WI38 (cell line): Measurements from ENCODE around the gene SLC18A2.
A peak's percentile ranks its signal among the peaks of the same experiment; 100 is the strongest.
"Not testable (repeated sequence)": the region's sequence is repeated elsewhere in the genome, so short reads cannot be mapped to it uniquely, and the experiment has no call there.

Source experiments
- H3K4me3 ChIP-seq: 2 replicates; pipeline ENCODE4 v1.5.1; 2011; ENCODE audit warnings: low read depth, mild to moderate bottlenecking, control low read depth, low read length
- TF ChIP-seq, protein P1 (sequence below): IDR thresholded peaks from 2 replicates; pipeline ENCODE4 v1.5.1; 2012; ENCODE audit warnings: low read depth, mild to moderate bottlenecking, control low read depth, low read length

SLC18A2 gene

GRCh38 chr10:117222976-117223692, 17.8 kb upstream of the SLC18A2 start:
- H3K4me3 ChIP-seq: no peak overlapping the region
- TF ChIP-seq, protein P1, sequence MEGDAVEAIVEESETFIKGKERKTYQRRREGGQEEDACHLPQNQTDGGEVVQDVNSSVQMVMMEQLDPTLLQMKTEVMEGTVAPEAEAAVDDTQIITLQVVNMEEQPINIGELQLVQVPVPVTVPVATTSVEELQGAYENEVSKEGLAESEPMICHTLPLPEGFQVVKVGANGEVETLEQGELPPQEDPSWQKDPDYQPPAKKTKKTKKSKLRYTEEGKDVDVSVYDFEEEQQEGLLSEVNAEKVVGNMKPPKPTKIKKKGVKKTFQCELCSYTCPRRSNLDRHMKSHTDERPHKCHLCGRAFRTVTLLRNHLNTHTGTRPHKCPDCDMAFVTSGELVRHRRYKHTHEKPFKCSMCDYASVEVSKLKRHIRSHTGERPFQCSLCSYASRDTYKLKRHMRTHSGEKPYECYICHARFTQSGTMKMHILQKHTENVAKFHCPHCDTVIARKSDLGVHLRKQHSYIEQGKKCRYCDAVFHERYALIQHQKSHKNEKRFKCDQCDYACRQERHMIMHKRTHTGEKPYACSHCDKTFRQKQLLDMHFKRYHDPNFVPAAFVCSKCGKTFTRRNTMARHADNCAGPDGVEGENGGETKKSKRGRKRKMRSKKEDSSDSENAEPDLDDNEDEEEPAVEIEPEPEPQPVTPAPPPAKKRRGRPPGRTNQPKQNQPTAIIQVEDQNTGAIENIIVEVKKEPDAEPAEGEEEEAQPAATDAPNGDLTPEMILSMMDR: no peak

- no peak overlapping the region for H3K4me3 ChIP-seq
- TF ChIP-seq, protein P1: no peak
These were observed 17.1 kb upstream of the SLC18A2 start for GRCh38 chr10:117223693-117224430.

DNA sequence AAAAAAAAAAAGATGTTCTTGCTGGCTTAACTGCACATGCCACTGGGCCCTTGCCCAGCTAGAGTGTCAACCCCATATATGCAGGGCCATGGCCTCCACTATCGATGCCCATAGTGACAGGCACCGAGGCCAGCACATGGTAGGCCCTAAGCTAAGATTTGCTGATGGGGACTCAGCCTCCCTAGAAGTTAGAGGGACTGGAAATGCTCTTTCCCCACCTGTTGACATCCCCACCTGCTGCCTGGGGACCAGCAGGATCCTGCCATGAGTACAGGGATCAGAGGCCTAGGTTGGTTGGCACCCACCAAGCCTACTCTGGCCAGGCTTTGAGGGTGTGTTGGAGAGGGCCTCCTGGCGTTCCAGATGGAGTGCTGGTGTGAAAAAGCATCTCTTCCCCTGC, 16.0 kb upstream of the SLC18A2 start:
- TF ChIP-seq, protein P1: no peak
- H3K4me3 ChIP-seq: no peak overlapping the region

DNA sequence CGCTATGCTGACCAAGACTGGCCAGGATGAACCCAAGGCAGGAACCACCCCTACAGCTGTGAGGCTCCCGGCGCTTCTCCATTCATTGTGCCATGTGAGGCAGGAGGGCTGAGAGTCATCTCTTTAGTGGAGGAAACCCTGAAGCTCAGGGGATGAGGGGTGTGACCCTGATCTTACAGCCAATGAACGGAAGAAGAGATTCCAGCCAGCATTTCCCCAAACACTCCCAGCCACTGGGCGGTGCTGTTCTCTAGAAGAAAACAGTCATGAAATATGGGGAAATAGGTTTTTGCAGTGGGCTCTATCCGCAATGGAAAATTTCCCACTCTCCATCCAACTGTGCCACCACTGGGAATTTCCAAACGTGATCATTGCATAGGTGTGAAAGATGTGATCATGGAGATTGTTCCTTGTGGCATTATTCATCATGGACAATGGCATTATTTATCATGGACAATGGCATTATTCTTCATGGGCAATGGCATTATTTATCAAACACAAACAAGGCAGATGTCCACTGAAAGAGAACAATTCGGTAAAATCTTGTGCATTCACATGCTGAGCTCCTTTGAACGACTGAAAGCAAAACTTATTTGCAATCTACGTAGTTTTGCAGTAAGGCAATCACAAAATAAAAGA, 14.0 kb upstream of the SLC18A2 start:
- TF ChIP-seq, protein P1: peak; percentile 50

DNA sequence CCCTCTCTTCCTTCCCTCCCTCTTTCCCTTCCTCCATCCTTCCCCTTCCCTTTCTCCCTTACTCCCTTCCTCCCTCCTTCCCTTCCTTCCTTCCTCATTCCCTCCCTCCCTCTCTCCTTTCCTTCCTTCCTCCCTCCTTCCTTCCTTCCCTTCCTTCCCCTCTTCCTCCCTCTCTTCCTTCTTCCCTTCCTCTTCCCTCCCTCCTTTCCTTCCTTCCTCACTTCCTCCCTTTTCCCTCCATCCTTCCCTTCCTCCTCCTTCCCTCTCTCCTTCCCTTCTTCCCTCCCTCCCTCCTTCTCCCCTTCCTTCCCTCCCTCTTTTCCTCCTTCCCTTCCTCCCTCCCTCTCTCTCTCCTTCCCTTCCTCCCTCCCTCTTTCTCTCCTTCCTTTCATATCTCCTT, 12.7 kb upstream of the SLC18A2 start:
- TF ChIP-seq, protein P1: no peak
- no peak overlapping the region for H3K4me3 ChIP-seq

More for the DNA sequence above, 14.0 kb upstream of the SLC18A2 start:
- H3K4me3 ChIP-seq: no peak overlapping the region

DNA sequence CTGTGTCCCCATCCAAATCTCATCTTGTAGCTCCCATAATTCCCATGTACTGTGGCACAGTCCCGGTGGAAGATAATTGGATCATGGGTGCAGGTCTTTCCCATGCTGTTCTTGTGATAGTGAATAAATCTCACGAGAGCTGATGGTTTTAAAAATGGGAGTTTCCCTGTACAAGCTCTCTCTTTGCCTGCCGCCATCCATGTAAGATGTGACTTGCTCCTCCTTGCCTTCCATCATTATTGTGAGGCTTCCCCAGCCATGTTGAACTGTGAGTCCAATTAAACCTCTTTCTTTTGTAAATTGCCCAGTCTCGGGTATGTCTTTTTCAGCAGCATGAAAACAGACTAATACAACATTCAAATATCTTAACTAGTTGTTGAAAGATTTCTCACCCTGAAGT, 10.8 kb upstream of the SLC18A2 start:
- H3K4me3 ChIP-seq: not testable (repeated sequence)

GRCh38 chr10:117237401-117237991, 3.4 kb upstream of the SLC18A2 start:
- H3K4me3 ChIP-seq: no peak overlapping the region
- TF ChIP-seq, protein P1: no peak
